Suprapubic skin (tissue), 4 donors: ENCODE data around the gene TGM2.

Source experiments
- POLR2A ChIP-seq, 2 donors: fragments of 450-650 bp; IDR thresholded peaks; one replicate each; pipeline ENCODE4 v1.6.1; 2017; ENCODE audit warnings: antibody characterized with exemption in 2 of 2, mild to moderate bottlenecking in 2 of 2, moderate library complexity in 2 of 2
- POLR2AphosphoS5 ChIP-seq, 3 donors: sonication (generic); formaldehyde crosslinking; IDR thresholded peaks; one replicate each; pipeline ENCODE4 v1.6.1; 2017; ENCODE audit warnings: antibody characterized with exemption in 3 of 3
- TF ChIP-seq, protein P1 (sequence below), 2 donors: fragments of 200-600 bp in 1 of 2; fragments of 450-650 bp in 1 of 2; sonication (generic) in 1 of 2; IDR thresholded peaks; one replicate each; pipeline ENCODE4 v1.5.1; 2016 to 2019; ENCODE audit warnings: antibody characterized with exemption in 2 of 2, mild to moderate bottlenecking in 1 of 2, moderate library complexity in 1 of 2

DNA sequence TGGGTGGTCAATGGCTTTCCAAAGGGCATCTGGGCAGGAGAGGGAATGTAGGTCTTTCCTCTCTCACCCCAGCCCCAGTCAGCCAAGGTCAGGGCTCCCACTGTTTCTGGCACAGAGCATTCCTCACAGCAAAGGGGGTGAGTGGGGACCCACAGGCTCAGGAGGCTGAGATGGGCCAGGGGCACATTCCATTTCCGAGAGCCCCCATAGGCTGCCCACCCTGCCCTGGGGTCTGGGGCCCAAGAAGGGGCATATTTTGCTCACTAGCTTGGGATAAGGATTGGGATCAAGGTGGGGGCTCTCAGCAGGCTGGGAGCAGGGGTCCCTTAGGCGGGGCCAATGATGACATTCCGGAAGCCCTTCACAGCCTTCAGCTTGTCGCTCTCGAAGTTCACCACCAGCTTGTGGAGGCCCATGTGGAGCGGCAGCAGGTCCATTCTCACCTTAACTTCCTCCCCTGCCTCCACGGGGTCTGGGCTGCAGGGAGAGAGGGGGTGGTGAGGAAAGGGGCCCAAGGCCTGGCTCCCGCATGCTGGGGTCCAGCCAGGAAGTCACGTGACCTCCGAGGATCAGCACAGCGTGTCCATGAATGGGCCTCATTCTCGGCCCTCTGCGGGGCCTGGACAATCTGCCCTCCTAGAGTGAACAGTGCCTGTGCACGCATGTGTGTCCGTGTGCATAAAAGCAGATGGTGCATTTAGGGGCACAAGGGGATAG is 35.0 kb downstream of the TGM2 start:
- TF ChIP-seq POLR2A (IDR thresholded peaks at IDR 0.05) (no peak), POLR2AphosphoS5 (IDR thresholded peaks at IDR 0.05) (no peak)
- TF ChIP-seq, protein P1, sequence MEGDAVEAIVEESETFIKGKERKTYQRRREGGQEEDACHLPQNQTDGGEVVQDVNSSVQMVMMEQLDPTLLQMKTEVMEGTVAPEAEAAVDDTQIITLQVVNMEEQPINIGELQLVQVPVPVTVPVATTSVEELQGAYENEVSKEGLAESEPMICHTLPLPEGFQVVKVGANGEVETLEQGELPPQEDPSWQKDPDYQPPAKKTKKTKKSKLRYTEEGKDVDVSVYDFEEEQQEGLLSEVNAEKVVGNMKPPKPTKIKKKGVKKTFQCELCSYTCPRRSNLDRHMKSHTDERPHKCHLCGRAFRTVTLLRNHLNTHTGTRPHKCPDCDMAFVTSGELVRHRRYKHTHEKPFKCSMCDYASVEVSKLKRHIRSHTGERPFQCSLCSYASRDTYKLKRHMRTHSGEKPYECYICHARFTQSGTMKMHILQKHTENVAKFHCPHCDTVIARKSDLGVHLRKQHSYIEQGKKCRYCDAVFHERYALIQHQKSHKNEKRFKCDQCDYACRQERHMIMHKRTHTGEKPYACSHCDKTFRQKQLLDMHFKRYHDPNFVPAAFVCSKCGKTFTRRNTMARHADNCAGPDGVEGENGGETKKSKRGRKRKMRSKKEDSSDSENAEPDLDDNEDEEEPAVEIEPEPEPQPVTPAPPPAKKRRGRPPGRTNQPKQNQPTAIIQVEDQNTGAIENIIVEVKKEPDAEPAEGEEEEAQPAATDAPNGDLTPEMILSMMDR (IDR thresholded peaks at IDR 0.05): no peak
